Activated CD8-positive, alpha-beta memory T cell treated with anti-CD3 and anti-CD28 coated beads for 1 hour (primary cell): ENCODE data around the gene KCNQ1.

ENCODE experiments used
- DNase-seq, 2 donors: peaks; one replicate each; pipeline ENCODE4 v3.0.0-alpha.2; 2020; ENCODE audit warnings: low read depth in 1 of 2; ENCODE audit errors: extremely low read depth in 1 of 2

The KCNQ1 gene

DNA sequence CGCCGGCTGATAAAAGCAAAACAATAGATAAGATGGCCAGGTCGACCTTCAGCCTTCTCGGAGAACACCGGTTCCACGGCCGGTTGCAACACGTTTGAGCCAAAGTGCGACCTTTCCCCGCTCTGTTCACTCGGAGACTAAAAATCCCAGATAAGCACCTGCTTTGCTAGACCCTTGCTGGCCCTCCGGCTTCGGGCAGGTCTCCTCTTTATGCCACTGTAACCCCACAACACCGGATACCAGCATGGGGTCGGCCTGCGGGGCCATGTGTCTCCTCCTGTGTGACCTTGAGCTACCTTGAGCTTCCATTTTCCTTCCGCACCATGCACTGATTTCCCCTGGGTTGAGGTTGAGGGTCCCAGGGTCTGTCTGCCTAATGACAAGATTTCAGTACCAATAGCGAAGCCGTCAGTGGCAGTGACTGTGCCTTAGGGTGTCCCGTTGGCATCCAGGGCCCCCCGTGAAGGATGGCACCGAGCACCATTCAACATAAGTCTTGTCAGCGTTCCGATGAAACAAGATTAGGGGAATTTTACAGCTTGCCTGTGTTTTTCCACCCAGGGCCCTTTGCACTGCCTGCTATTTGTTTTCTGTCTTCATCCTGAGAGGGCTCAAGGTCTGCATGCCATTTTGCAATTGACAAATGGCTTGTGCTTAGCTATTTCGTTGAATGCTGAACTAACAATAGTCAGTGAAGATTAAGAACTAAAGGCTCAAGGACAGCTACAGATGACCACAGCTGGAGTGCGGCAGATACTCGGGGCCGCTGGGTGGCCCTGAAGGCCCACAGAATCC lies 118.6 kb downstream of the KCNQ1 start:
- DNase-seq = no peak

GRCh38 chr11:2564008-2564530 lies 119.3 kb downstream of the KCNQ1 start:
- DNase-seq = no peak

GRCh38 chr11:2564588-2565425 lies 120.0 kb downstream of the KCNQ1 start:
- DNase-seq = no peak

- no peak for DNase-seq
Observed at GRCh38 chr11:2565447-2566222, 120.8 kb downstream of the KCNQ1 start.

DNA sequence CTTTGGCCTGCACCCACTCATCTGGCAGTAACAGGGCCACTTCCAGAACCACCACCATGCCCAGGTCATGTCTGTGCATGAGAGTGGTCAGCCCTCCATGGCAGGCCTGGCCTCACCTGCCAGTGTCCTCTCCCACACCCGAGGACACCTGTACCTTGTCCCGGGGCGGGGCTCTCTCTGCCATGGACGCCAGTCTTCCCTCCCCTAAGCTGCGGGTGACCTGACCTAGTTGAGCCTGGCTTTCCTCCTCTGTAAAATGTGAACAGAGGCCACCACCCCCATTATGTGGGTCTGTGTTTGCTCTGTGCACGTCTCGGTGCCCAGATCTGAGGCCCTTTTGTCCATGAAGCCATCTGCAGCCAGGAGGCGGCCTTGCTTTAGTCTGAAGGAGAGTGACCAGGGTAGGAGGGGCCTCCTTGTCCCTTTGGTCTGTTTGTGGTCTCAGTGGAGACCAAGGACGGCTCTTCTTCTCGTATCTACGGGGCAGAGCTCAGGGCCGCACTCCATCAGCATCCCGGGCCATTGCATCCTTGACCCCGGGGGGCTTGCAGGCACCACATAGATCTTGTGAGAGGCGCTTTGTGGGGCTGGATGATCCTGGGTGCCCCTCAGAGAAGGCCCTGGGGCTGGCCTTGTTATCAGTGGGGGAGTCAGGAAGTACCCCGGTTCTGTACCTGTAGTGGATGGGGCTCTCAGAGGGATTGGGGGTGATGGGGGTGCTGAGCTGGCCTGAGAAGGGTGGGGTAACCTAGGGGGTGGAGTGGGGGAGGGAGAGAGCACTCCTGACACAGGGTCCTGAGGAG lies 121.6 kb downstream of the KCNQ1 start:
- no peak for DNase-seq

DNA sequence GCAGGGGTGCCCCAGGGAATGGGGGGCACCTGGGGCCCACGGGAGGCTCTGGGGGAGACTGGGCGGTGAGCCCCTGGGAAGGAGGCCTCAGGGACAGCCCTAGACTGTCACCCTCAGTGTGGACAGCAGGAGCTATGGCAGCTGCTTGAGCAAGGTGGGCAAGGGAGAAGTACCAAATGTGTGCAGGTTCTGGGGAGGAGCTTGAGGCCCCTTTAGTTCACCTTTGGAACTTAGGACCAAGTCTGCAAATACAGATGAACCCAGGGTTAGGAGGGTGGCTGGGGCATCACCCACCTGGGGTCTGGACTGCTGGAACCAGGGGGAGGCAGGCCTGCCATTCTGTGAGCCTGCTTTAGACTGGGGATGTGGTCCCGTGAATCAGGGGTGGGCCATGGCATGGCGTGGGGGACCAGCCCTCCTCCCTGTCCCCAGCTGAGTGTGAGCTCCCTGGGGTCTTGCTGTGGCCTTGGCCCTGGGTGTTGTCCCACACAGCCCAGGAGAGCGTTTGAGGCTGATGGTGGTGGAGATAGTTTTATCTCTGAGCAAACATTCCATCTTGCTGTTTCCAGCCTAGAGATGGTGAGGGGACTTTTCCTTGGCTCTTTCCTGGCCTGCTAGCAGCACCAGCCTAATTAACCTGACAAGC lies 122.3 kb downstream of the KCNQ1 start:
- DNase-seq = no peak

DNA sequence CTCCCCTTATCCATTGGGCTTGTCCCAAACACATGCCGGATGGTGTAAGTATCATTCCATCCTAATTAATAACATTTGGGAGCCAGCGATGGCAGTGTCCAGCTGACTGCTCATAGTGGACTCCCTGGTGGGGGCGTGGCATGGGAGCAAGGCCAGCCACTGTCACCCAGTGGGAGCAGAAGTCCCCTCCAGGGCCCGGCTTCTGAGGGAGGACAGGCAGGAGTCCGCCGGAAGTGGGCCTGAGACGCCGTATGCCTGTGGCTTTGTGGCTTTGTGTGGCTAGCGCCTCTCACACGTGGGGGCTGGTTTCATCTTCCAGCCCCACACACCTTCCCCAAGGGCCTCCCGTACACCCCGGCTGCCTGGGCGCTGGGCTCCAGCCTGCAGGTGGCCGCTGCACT lies 124.5 kb downstream of the KCNQ1 start:
- DNase-seq = no peak

- DNase-seq = no peak
Observed at GRCh38 chr11:2569731-2570210, 125.0 kb downstream of the KCNQ1 start.

- DNase-seq = no peak
Observed at GRCh38 chr11:2570211-2570811, 125.5 kb downstream of the KCNQ1 start.

DNA sequence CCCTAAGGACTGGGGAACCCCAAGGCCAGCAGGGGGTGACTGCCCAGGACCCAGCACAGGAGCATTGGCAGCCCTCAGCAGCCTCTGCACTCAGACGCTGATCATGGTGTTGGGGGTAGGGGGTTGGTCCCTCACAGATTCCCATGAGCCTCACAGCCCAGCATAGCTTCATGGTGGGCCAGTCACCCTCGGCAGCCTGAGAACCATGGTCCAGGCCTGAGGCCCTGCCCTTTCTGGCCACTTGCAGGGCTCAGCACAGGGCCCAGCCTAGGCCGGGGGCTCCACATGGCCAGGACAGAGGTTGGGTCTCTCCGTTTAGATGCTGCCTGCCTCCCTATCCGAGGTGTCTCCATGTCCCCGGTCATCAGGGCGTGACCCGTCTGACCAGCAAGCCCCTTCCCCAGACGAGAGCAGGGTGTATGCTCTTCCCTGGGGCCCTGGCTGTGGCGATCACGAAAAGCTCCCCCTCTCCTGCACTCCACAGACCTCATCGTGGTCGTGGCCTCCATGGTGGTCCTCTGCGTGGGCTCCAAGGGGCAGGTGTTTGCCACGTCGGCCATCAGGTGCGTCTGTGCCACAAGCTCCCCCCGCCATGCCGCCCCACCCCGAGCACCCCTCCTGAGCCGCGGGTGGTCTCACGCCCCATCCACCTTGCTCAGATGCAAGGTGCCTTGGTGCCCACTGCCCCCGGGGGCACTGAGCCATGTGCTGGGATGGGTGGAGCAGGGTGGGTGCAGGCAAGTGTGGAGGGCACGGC lies 126.2 kb downstream of the KCNQ1 start:
- no peak for DNase-seq

GRCh38 chr11:2571598-2572281 lies 126.9 kb downstream of the KCNQ1 start:
- DNase-seq = no peak

DNA sequence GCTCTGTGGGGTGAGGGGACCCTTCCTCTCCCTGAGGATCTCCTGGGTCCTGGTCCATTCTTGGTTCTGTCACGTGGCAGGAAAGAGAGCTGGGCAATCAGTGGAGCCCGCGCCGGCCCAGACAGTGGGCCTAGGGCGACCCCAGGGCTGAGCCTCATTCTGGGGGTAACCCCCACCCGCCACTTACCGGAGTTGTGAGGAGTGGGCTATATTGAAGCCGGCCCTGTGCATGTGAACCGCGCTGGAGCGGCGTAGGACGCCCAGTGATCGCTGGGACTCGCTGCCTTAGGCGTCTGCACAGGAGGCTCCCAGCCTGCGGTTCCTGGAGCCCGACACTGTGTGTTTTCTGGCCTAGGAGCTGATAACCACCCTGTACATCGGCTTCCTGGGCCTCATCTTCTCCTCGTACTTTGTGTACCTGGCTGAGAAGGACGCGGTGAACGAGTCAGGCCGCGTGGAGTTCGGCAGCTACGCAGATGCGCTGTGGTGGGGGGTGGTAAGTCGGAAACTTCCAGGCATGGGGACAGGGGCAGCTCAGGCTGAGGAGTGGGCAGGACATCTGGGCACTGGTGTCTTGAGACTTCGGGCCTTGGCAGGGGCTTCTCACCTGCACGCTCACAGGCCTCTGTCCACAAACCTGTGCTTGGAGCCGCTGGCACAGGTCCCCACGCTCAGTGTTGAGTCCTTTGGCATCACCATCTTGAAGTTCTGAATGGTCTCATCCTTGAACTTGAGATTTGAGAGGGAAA lies 127.9 kb downstream of the KCNQ1 start:
- no peak for DNase-seq

- no peak for DNase-seq
Observed at GRCh38 chr11:2573240-2574042, 128.6 kb downstream of the KCNQ1 start.

- DNase-seq = no peak
Observed at GRCh38 chr11:2574043-2574552, 129.3 kb downstream of the KCNQ1 start.

DNA sequence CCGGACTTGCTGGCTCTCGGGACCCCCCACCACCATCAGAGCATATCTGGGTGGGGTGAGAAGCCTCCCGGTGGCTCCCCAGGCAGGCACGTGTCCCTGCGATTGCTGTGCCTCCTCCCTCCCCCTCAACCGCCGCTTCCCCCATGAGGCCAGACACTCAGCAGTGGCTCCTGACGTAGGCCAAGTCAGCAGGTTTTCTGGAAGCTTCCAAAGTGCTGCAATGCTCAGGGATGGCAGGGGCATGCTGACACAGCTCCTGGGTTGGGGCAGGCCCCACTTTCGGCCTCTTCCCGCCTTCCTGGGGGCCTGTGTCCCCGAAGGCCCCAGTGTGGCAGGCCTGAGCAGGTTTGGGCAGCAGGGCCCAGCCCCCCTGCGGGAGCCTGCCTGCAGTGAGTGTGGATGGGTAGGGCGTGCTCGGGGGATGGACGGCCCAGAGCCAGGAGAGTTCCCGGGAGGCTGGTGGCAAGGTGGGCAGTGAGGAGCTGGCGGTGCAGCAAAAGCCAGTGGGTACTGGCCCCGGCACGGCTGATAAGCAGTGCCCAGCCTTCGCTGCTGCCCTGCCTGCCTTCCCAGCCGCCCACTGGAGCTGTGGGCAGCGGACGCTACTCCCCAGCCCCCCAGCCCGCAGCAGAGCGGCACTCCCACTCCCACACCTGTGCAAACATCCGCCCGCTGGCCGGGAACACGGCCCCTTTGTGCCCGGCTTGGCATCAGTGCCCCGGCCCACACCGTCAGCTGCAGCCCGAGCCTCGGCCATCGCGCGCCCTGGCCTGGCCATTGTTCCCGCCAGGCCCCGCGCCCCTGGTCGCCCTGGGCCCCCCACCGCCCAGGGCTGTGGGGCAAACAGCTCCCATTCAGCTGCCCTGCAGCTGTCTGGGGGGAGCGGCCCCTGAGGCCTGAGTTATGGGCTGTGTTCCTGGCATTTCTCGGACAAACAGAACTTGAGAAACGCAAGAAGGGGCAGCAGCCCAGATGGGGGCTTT lies 130.0 kb downstream of the KCNQ1 start:
- DNase-seq = no peak
